OCI-LY3 (cell line): ENCODE measurements around the gene TOP2A.

ENCODE experiments used
- EZH2phosphoT487 ChIP-seq: fragments of 200-600 bp; shearing (Covaris generic); IDR thresholded peaks from 2 replicates; pipeline ENCODE4 v1.6.1; 2018; ENCODE audit warnings: antibody characterized with exemption, mixed run types, low read depth
- TF ChIP-seq, protein P1 (sequence below): fragments of 200-600, 300-600 bp; sonication (generic); IDR thresholded peaks from 2 replicates; pipeline ENCODE4 v1.5.1; 2014; ENCODE audit warnings: antibody characterized with exemption, low read length, low read depth

DNA sequence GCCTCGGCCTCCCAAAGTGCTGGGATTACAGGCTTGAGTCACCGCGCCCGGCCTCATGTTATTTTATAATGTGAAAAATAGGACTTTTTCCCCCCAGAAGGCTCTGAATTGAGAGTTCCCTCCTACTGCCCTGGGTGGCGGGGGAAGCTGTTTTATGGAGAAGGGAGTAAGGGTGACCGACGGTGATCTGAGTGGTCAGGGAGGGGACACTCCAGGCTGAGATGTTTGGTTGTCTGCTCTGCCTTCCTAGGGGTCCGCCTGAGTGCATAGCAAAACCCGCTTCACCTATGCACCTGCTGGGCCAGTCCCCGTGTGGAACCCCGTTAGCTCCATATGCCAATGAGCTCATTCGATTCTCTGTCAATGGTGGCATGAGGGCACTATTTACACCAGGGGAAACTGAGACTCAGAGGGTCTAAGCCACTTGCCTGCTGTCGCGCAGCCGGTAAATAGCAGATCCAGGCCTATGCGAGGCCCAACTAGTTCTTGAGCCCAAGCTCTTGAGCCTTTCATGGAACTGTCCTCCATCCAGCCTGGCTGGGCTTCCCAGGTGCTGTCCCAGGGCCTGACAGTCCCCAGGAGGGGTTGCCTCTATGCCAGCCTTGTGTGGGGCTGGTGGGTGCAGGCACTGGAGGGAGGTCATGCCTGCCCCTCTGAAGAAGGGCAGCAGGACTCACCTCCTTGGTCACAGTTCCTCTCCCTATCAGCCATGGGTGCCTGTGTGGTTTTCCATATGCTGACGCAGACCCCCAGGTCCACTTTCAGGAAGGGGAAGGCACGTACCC is 51.4 kb downstream of the TOP2A start:
- TF ChIP-seq, protein P1, sequence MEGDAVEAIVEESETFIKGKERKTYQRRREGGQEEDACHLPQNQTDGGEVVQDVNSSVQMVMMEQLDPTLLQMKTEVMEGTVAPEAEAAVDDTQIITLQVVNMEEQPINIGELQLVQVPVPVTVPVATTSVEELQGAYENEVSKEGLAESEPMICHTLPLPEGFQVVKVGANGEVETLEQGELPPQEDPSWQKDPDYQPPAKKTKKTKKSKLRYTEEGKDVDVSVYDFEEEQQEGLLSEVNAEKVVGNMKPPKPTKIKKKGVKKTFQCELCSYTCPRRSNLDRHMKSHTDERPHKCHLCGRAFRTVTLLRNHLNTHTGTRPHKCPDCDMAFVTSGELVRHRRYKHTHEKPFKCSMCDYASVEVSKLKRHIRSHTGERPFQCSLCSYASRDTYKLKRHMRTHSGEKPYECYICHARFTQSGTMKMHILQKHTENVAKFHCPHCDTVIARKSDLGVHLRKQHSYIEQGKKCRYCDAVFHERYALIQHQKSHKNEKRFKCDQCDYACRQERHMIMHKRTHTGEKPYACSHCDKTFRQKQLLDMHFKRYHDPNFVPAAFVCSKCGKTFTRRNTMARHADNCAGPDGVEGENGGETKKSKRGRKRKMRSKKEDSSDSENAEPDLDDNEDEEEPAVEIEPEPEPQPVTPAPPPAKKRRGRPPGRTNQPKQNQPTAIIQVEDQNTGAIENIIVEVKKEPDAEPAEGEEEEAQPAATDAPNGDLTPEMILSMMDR, result no peak
- TF ChIP-seq EZH2phosphoT487, result no peak
